Middle frontal gyrus (tissue), 1 donor: Measurements from ENCODE around the gene SRGAP2C.
"Not testable (repeated sequence)": the region's sequence is repeated elsewhere in the genome, so short reads cannot be mapped to it uniquely, and the experiment has no call there.

ENCODE experiments used
- DNase-seq: peaks from one replicate; pipeline ENCODE4 v3.0.0-alpha.2; 2015; ENCODE audit warnings: low spot score; ENCODE audit errors: extremely low spot score

The SRGAP2C gene

GRCh38 chr1:121184290-121185127 lies at the start of gene SRGAP2C, which contains the start of gene FAM72B:
SRGAP2C (plus strand) TSS chr1:121184975; CDS start chr1:121187447, 2,472 bp downstream.
FAM72B (minus strand) TSS chr1:121184340; CDS start chr1:121183489, 851 bp downstream.
- DNase-seq: peak; percentile 96

GRCh38 chr1:121140393-121140792 lies 44.4 kb upstream of the SRGAP2C start:
- DNase-seq: not testable (repeated sequence)

- not testable (repeated sequence) for DNase-seq
Observed at GRCh38 chr1:121148489-121149190, 36.1 kb upstream of the SRGAP2C start.

DNA sequence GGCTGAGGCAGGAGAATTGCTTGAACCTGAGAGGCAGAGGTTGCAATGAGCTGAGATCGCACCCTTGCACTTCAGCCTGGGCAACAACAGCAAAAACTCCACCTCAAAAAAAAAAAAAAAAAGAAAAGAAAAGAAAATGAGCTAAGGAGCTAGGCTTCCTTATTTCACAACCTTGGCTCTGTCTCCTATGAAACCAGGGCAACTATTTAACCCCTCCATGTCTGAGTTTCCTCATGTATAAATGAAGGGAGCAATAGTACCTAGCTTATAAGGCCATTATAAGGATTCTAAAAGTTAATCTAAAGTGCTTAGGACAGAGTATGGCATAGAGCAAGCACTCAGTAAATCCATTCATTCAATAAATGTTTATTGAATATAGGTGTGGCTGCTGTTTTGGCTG lies 33.5 kb upstream of the SRGAP2C start:
- not testable (repeated sequence) for DNase-seq

GRCh38 chr1:121152788-121153187 lies 32.0 kb upstream of the SRGAP2C start:
- DNase-seq: not testable (repeated sequence)

GRCh38 chr1:121154811-121155210 lies 30.0 kb upstream of the SRGAP2C start:
- DNase-seq: not testable (repeated sequence)

- DNase-seq: peak; percentile 1
Observed at GRCh38 chr1:121155671-121156358, 29.0 kb upstream of the SRGAP2C start.

GRCh38 chr1:121156958-121157603 lies 27.7 kb upstream of the SRGAP2C start:
- DNase-seq: not testable (repeated sequence)

GRCh38 chr1:121157609-121158008 lies 27.2 kb upstream of the SRGAP2C start:
- not testable (repeated sequence) for DNase-seq

DNA sequence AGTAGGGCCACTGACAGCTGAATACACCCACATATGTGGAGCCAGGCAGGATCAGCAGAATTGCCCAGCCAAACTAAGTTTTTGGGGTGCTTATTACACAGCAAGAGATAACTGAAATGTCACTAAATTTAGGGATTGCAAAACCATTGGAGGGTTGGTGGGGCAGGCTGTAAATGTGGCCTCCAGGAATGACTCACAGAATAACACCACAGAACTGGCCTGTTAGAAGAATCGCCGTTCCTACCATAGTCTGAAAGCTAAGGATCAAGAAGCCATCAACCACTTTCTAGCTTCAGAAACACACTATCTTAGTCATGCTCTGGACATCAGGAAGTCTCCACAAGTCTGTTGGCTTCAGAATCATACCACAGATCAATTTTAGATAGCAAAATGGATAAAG lies 24.7 kb upstream of the SRGAP2C start:
- DNase-seq: not testable (repeated sequence)

GRCh38 chr1:121161199-121161901 lies 23.4 kb upstream of the SRGAP2C start:
- peak; percentile 2 for DNase-seq

DNA sequence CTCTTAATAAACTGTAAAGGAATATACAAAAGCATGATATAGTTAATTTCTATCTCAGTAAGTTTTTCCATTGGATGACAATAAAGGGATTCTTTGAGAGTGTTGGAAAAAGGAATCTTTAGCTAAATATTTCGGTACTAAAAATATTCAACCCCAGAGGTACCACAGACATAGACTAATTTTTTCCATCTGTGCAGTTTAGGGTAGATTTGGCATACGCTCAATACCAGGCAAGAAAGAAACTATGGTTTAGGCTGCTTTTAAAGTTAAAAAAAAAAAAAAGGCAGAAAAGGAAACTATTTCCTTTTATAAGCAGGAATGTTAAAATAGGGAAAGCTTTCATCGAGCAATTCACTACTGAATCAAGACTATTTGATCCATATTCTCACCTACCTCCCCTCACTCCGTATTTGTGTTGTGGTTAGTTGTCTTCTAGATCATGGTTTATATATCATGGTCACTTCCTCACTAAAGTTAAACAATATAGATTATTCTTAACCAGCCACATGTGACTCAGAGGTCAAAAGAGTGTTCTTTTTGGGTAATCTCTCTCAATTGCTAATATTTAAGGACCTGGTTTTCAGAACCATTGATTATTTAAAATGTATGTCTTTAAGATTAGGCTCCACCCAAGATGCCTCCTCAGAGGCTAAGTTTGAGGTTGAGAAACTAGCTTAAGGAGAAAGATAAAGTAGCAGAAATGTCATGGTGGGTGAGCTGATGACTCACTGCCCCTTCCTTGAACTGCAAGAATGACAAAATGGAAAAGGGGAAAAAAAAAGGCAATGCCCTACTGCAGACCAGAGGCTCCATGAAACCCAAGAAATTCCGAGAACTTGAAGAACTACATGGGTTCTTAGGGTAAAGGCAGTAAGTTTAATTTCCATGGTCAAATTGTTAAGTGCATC lies 20.7 kb upstream of the SRGAP2C start:
- not testable (repeated sequence) for DNase-seq

DNA sequence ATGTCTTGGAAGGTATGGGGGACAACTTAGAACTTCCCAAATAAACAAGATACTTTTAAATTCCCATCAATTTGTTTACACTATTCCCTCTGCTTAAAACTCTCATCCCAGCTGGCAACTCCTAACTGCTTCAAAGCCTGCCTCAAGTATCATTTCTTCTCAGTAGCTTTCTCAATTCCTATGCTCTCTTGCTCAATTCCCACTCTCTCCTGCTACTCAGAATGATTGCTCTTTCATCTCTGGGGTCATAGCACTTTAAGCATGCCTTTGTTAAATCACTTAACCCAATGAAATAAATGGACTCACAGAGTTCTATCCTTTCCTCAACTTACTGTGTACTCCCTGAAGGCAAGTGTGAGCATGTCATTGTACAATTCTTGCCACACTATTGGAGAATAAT lies 19.5 kb upstream of the SRGAP2C start:
- not testable (repeated sequence) for DNase-seq

GRCh38 chr1:121167225-121167738 lies 17.5 kb upstream of the SRGAP2C start:
- not testable (repeated sequence) for DNase-seq

GRCh38 chr1:121168152-121168668 lies 16.6 kb upstream of the SRGAP2C start:
- not testable (repeated sequence) for DNase-seq

GRCh38 chr1:121176649-121177048 lies 8.1 kb upstream of the SRGAP2C start:
- not testable (repeated sequence) for DNase-seq

DNA sequence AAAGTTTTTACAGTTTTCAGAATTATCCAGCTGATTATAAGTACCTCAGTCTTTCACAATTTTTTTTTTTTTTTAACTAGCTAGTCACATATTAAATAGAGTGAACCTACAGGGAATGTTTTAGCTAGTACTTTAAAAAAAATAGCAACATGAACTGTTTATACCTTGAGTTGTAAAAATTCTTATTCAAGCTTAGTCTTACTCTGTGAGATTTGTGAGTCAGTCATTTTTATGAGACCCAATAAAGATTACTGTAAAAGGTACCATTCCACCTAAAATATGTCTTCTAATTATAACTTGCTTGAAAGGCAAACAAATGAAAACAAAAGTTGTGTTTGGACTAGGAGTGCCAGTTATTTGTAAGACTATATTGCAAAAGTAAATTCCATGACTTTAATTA lies 6.6 kb upstream of the SRGAP2C start:
- not testable (repeated sequence) for DNase-seq

GRCh38 chr1:121183867-121184266 lies 908 bp upstream of the SRGAP2C start:
- DNase-seq: not testable (repeated sequence)
